A673 (cell line): ENCODE results near the gene AOPEP.

ENCODE experiments used
- EZH2 ChIP-seq: fragments of 200-600 bp; sonication (generic); IDR thresholded peaks from 2 replicates; pipeline ENCODE4 v1.6.1; 2017; ENCODE audit warnings: borderline replicate concordance, low read depth, mild to moderate bottlenecking, mixed read lengths, antibody characterized with exemption, low read length; ENCODE audit not compliant: poor library complexity, severe bottlenecking
- TF ChIP-seq, protein P1 (sequence below): fragments of 300-800, 200-600 bp; sonication (generic); conservative IDR thresholded peaks from 2 replicates; pipeline ENCODE4 v1.5.1; 2017; ENCODE audit warnings: low read depth, mild to moderate bottlenecking, antibody characterized with exemption, low read length, moderate library complexity, mixed read lengths

DNA sequence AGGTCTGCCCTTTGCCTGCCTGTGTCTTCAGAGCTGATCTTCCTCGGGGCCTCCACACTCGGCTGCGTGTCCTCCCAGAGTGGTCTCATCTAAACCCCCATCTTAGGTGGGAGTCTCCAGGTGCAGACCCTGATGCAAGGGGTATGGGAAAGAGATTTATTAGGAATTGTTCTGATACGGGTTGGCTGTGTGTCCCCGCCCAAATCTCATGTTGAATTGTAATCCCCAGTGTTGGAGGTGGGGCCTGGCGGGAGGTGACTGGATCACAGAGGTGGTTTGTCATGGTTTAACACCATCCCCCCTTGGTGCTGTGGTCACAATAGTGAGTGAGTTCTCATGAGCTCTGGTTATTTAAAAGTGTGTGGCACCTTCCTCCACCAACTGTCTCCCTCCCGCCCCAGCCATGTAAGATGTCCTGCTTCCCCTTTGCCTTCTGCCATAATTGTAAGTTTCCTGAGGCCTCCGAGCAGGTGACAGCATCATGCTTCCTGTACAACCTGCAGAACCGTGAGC is 208.4 kb downstream of the AOPEP start:
- TF ChIP-seq, protein P1, sequence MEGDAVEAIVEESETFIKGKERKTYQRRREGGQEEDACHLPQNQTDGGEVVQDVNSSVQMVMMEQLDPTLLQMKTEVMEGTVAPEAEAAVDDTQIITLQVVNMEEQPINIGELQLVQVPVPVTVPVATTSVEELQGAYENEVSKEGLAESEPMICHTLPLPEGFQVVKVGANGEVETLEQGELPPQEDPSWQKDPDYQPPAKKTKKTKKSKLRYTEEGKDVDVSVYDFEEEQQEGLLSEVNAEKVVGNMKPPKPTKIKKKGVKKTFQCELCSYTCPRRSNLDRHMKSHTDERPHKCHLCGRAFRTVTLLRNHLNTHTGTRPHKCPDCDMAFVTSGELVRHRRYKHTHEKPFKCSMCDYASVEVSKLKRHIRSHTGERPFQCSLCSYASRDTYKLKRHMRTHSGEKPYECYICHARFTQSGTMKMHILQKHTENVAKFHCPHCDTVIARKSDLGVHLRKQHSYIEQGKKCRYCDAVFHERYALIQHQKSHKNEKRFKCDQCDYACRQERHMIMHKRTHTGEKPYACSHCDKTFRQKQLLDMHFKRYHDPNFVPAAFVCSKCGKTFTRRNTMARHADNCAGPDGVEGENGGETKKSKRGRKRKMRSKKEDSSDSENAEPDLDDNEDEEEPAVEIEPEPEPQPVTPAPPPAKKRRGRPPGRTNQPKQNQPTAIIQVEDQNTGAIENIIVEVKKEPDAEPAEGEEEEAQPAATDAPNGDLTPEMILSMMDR, result no peak
- TF ChIP-seq EZH2, result no peak
